Central memory CD4-positive, alpha-beta T cell (primary cell): Measurements from ENCODE around the gene IL1RAPL1.

ENCODE experiments used
- DNase-seq: peaks from one replicate; pipeline ENCODE4 v3.0.0; 2022

The IL1RAPL1 gene

DNA sequence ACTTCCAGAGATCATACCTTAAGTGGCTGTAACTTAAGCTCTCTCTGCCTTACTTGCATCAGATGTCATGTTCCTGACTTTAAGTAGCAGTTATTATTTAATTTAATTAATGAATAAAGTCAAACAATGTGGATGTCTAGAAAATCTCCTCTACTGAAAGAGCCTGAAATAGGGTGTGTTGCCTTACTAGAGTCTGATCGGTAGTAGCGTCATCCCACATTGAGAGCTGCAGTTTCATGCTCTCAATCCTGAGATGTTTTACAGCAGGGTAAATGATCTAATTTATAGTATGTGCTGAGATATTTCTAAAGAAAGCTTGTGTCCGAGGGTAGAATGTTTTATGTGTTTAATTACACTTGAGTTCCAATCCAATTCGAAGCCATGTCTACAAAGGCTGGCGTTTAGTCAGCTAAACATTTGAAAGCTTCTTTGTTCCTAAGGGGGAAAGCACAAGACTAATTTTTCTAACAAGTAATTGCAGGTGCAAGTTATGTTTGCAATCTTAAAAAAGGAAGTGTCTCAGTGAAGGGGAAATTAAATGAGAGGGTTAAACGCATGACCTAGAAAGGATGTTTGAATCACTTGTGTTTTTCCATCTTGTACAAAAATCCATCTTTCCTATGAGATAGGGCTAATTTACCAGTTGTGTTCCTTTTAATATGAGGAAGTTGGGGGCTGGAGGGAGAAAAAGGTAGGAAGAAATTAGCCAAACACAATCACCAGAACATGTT, 1237.1 kb downstream of the IL1RAPL1 start:
- no peak for DNase-seq

DNA sequence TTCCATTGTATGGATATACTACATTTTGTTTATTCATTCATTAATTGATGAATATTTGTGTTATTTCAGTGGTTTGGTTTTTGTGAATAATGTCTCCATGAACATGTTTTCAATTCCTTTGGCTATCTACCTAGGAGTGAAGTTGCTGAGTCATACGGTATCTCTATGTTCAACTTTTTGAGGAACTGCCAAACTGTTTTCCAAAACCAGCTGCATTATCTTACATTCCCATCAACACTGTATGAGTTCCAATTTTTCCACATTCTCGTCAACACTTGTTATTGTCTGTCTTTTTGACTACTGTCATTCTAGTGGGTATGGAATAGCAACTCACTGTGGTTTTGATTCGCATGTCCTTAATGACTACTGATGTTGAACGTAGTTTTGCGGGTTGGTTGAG, 1239.5 kb downstream of the IL1RAPL1 start:
- DNase-seq, result no peak

DNA sequence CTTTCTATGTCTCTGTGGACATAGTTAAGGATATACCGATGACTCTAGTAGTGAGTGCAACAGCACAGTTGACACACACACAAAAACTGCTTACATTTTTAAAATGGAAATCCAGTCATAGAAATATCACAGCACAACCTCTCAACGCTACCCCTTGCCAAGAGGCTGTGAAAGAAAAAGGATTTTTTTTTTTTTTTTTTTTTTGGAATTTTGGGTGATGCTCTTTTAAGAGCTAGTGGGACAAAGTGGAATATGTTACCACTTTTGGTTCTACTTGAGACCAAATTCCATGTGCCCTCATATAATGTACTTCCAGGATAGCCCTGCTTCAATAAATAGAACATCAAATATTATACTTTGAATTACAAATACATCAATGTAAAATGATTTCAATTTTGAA, 1247.1 kb downstream of the IL1RAPL1 start:
- no peak for DNase-seq

DNA sequence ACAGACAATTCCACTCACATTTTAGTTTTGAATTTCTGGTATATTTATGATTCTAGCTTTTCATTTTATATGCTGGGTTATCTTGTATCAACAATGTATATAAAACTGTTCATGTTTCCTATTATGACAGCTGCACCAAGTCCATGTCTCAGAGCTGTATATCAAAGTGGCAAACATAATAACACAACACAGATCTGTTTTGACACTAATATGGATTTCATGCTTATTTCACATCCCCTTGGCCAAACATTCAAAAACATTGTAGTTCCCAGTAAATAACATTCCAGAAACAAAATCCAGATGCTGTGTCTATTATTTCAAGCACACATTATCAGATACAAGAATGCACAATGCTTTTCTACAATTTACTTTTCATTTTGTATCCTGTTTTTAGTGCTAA, 1247.5 kb downstream of the IL1RAPL1 start:
- DNase-seq, result no peak

DNA sequence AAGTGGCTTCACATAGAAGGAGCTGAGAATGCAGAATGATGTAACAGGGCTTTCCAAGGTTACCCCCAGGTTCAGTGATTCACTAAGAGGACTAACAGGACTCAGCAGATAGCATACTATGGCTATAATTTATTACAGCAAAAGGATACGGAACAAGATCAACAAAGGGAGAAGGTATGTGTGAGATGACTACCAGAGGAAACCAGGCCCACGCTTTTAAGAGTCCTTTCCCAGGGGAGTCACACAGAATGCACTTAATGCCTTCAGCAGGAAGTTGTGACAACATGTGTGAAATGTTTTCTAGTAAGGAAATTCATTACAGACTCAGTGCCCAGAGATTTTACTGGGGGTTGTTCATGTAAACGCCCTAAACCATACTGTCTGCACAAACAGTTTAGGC, 1254.5 kb downstream of the IL1RAPL1 start:
- DNase-seq, result no peak

DNA sequence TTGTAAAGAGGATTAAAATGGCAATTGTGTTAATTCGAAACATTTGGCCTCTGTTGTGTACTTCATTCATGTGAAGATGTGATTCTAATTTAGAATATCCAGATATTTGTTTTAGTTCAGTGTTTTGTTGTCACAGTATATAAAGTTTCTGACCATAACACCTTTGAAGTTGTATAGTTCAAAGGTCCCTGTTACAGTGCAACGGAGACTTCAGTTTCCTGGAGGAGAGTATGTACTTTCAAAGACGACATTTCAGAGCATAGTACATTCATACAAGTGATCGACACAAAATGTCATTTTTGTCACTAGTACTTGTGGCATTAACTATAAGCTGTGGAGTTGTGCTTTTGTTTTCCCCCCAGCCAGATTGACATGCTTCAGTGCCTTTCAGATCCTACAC, 1255.3 kb downstream of the IL1RAPL1 start:
- DNase-seq, result no peak

DNA sequence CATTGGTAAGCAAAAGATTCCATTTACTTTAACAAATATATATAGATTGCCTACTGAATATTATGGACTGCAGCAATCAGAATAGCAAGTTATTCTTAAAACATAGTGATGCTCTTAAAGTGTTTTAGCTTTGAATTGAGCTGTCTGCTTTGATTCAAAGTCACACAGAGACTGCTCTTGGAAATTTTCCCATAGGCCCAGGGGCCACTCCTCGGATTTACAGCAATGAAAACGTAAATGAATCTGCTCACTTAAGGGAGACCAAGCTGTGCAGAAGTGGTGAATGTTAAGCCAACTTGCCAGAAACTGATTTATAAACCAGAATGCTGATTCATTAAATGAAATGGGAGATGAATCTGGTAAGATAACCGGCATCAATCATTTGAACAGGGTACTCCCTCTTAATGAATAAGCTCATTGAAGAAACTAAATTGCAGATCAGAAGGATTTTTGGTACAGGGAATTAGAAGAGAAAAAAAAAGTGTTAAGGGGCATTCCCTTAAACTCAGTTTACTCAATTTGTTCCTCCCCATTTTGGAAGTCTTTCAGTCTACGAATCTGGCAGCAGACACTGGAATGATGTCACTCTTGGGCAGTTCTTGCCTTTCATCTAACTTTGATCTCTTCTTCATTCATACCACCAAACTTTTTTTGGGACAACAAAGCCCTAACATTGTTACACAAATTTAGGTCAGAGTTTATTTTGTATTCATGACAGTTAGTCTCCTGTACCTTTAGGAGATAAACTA, 1264.8 kb downstream of the IL1RAPL1 start:
- DNase-seq, result no peak

DNA sequence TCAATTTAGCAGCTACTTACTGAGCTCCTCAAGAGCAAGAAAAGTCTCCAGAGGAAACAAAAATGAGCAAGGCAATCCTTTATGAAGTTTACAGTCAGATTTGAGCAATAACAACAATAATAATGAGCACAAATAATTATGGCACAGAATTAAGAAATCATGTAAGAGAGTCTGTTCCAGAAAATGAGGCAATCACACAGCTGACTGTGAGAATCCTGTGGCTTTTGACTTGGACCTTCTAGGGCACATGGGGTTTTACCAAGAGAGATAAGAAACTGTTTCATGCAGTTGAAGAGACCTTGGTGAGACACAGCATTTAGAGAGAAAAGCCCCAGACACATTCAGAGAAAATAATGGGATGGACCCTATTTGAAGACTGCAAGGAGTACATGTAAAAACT, 1265.5 kb downstream of the IL1RAPL1 start:
- DNase-seq, result no peak

DNA sequence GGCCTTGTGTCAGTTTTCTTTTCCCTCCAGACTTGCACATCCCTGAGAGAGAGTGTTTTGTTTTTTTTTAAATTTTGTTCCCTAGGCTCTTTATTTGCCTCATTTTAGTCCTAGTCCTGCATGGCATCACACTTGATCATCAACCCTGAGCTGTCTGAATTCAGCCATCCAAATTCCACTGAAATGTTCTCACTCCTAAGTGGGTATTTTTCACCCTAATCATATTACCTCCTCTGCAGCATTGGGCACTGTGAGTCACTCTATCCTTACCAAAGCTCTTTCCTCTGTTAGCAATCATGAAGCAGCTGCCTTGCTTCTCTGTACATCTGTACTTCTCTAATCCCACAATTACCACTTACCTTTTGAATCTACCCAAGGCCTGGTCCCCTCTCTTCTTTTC, 1271.5 kb downstream of the IL1RAPL1 start:
- DNase-seq, result no peak

DNA sequence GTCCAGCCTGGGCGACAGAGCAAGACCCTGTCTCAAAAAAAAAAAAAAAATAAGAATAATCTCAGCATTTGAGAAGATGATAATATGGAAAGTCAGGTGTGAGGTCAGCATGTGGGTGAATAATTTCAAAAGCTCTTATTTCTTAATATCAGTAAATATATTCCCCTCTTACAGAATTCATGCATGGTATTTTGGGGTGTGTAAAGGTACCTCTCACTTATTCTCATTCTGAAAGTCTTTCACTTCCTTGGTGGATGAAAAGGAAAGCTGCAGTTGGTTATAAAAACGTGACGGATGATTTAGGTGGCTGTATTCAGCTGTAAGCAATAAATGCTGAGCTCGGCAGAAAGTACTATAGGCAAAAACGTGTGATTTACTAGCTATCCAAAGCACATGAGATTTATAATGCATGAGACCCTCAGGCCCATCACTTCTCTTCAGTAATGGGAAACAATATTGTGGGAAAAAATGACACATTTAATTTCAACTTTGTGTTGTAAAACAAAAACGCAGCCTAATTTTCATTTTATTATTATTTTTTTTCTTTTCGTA, 1275.0 kb downstream of the IL1RAPL1 start:
- DNase-seq, result no peak

DNA sequence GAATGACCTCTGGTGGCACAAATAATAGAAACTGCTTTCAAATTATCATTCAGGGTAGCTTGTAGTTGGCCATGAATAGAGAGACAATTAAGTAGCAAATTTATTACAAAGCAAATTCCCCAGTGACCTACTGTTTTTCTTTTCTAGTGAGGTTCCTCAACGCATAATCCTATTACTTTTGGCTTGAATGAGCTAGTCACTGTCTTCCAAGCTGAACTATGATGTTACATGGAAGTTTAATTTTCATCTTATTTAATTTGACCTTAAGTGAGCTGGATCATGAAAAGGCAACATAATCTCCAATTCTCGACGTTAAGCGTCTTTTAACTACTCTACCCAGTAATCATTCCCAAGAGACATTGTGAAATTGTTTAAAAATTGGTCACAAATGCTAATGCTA, 1280.7 kb downstream of the IL1RAPL1 start:
- DNase-seq, result no peak

DNA sequence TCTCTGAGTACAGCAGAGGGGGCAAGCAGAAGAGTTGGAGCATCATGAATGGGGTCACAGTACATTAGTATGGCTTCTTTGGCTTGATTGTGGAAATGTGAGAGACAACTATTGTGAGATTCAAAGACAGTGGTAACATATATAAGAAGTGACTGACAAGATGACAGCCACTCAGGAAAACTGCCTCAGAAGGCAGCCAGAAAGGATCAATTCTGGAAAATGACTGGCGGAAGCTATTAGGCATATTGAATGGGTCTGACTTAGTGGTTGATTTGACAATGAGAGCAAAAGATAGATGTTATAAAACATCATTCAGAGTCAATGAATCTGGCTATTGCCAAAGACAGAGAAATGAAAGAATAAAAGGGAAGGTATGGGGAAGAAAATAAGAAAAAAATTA, 1282.6 kb downstream of the IL1RAPL1 start:
- DNase-seq, result no peak

DNA sequence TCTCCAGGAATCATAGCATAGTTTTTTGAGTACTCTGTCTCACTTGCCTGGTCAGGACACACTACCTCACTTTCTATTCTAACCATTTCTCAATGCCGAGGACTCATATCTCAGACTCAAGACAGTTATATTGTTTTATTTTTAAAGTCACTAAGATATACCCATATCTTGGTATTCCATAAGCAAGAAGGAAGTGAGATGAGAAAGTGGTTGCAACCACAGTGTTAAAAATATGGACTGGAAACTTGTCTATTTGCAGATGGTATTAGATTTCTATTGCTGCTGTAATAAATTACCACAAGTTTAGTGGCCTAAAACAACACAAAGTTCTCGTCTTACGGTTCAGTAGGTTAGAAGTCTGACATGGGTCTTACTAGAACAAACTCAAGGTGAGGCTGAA, 1283.4 kb downstream of the IL1RAPL1 start:
- no peak for DNase-seq

DNA sequence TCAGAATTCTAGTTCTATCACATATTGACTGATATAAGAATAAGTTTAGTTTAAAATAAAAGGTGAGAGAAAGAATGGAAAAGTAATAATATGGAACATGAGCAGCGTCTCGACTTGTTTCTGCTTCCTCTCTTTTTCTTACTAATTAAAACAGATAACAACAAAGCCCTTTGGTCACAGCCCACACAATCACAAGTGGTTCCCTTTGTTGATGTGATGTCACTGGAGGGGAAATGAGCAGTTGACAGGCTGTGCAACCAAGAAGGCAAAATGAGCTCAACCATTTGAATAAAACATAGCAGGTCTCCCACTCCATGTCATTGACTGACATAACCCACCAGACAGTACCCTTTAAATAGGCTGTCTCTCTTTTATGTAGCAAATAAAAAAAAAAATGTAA, 1285.6 kb downstream of the IL1RAPL1 start:
- DNase-seq, result no peak

DNA sequence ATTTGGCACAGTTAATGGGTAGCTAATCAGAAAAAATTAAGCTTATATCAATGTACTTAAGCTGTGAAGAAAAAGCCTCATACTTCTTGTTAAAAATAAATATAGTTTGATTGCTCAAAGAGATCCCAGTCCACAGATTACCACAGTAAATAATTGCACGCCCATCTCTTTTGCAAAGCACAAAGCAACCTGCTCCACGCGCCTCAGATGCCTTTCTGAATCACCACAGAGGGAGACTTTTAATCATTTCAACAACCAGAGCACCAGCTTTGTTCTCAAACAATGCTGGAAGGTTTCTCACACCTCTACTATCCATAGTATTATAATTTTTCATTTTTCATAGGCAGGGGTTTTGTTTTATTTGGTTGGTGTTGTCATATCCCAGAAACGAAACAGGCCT, 1289.5 kb downstream of the IL1RAPL1 start:
- no peak for DNase-seq

DNA sequence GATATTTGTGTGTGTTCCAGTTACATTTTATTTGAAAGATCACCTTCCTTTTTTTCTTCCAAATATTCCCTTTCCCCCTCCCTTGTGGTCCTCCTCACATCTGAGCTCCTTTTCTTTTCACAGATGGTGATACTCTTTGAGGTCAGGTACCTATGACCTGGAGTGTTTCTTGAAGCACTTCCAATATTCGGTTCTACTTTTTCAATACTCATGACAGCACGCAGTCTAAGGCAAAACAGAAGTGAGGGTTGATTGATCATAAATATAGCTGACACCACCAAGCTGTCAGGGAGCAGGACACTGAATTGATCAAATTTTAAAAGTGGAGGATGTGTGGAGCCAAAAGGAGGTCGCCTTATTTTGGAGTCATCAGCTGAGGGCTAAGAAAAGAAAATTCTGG, 1293.7 kb downstream of the IL1RAPL1 start:
- DNase-seq, result no peak

DNA sequence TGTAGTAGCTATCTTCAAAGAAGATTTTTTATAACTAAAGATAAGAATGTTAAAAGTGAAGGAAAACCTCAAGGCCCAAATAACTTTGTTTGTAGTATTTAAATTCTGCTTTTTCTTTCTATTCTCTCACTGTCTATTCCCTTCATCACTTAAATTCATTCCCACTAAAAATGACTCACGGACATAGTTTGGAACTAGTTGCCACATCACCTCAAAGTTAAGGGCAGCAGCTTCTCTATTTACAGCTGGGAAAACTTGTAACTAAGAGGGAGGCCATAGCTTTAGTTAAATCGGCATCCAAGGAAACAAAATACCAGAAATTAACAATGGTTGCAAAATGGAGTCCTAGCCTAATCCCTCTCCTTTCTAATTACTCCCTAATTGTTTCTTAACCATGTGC, 1302.8 kb downstream of the IL1RAPL1 start:
- no peak for DNase-seq

DNA sequence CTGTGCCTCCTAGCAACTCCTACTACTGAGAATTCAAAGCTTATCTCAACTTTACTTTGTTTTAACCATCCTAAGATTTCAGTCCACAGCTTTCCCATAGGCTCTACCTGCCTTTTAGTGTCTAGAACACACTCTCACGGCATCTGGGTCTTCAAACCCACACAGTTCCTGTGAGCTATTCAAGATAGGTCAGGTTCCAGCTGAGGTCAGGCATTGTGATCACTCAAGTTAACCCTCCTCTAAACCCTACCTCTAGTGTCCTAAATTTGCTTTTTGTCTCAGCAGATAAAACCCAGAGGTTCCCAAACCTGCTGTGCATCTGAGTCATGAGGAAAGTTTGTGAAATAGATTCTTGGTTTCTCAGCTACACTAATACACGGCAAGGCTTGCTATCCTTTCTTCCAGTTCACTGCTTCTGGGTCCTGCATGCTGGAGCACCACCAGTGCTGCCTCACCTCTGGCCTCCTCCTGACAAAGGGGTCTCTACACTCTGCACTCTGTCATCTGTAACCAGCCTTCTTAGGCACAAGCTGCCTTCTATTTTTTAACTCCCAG, 1303.5 kb downstream of the IL1RAPL1 start:
- no peak for DNase-seq

DNA sequence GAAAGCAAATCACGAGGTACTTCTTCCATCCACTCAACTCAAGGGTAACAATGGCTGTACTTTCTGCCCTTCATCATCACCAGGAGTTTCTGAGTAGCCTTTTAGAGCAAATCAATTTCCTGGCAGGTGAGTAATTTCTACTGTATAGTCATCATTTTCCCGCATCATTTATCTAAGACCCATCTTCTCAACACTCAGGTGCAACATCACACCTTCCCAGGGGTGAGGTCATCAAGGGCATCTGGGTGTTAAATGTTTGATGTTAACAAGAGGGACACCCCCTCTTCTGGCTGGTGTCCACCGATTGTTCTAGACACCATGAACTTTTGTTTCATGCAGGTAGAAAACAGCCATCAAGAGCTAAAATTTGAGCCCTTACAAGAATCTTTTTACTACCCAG, 1314.8 kb downstream of the IL1RAPL1 start:
- no peak for DNase-seq

DNA sequence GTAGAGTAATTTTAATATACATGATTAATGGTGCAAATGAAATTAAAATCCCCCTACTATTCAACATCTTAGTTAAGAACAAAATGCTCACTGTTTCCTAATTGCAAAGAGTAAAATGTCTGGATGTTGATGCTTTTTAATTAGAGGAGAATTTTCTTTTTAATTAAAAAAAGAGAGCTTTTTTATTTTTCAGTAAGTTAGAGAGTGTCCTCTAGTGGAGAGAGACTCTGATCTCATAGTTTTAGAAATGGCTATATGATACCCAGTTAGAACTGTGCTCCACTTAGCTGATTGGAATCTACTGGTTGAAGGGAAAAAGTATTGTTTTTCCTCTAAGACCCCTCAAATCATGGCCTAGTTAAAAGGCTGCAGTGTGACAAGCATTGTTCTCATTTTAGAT, 1316.1 kb downstream of the IL1RAPL1 start:
- no peak for DNase-seq

DNA sequence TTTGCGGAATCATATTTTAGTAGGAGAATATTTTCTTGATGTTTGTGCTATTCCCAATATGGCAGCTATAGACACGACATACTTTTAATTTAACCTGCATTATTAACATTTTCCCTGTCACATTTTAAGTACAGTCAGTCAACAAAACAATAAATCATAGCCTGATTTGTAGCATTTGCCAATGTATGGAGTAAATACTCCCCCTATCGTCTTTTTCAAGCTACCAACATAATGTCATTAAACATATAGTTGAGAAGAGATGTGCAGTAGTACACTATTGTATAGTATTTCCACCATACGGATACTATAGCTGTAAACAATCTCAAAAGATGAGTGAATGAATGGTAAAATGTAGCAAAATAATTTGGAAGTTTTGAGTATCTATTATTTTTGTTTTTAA, 1324.4 kb downstream of the IL1RAPL1 start:
- no peak for DNase-seq

DNA sequence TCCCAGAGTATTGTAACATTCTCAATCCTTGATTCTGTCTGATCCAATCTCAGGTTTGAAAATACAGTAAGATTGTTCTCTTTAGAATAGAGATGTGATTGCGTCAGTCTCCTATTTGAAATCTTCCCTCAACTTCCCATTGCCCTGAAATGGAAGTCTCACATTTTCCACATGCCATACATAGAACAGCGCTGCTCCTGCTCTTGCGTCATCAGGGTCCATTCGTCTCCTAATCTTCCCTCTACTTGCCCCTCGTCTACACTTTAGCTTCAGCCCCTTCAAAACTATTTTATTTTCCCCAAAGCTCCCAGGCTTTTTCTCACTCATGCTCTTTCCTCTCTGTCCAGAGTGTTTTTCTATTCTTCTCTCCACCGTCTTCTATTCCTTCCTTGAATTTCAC, 1326.4 kb downstream of the IL1RAPL1 start:
- DNase-seq, result no peak

DNA sequence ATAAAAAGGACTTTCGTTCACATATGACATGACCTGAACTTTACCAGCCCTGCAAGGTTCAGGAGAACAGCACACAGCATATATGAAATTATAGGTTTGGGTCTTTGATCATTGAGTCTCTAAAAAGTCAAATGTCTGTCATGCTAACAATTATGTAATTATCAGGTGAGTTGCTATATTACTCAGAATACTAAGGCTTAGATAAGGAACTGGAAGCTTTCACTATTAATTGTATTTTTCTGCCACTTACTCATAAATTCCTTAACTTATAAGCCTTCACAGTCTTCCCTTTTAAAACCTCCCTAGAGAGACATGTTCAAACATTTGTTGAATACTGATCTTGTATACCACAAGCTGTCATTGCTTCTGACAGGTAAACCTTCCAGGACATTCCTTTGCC, 1335.4 kb downstream of the IL1RAPL1 start:
- DNase-seq, result no peak

DNA sequence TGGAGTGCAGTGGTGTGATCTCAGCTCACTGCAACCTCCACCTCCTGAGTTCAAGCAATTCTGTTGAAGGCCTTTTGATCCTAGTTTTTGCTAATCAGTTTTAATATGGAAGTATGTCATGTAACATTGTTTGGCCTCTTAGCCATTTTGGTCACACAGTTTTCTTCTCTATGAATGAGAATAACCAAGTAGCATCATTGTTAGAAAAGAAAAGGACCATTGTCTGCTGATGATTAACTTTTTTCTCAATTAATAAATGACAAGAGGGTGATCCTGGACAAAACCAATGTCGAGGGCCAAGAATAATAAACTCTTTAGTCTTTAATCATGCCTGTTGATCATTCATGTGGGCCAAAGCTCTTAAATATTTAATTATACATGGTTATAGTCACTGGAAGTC, 1338.8 kb downstream of the IL1RAPL1 start:
- no peak for DNase-seq
